ENCODE measurements around the gene SLC27A1. TPM values are rescaled to one million over a fixed set of nuclear protein-coding genes. Genes with fewer than 3 reads are reported as not detected.
A peak's percentile ranks its signal among the peaks of the same experiment; 100 is the strongest.

SLC27A1 gene
- total and polyA plus RNA-seq, 2 experiments from 2014 or later: 20.4 to 30.0 TPM

- H3K4me3 ChIP-seq: peak overlapping the region; percentile 85
- peak overlapping the region; percentile 73; the same call in 1 of the 2 replicates for H2AFZ ChIP-seq
- H3K27ac ChIP-seq: peak overlapping the region; percentile 86
- H3K4me1 ChIP-seq (ENCODE audit: insufficient read depth): peaks cover 14% of the 10 kb centered on the region; the same call in 1 of the 2 replicates
- no peaks in the 10 kb centered on the region for H3K27me3 ChIP-seq (replicated peaks; ENCODE audit: insufficient read depth)
- no peaks in the 10 kb centered on the region for H3K9me2 ChIP-seq (ENCODE audit: insufficient read depth)
- H3K36me3 ChIP-seq (ENCODE audit: low read depth): no peaks in the 10 kb centered on the region
- H3F3A ChIP-seq (ENCODE audit: insufficient read depth): peaks cover 20% of the 10 kb centered on the region
- H3K79me2 ChIP-seq (ENCODE audit: insufficient read depth): peaks cover 83% of the 10 kb centered on the region
- H4K20me1 ChIP-seq (ENCODE audit: insufficient read depth): no peaks in the 10 kb centered on the region
- WGBS, 2 experiments (ENCODE audit: low coverage in 1 of 2, low lambda C conversion rate in 2 of 2, missing lambda C conversion rate in 2 of 2): 20 to 23% methylated on average over 13 of the region's 13 CpGs
- in situ Hi-C loops (cut with MboI): no loop called here
- no peaks in the 10 kb centered on the region for H3K9me3 ChIP-seq (ENCODE audit: low read depth)
- no peak for TF ChIP-seq EZH2phosphoT487 (IDR thresholded peaks at IDR 0.05; ENCODE audit: insufficient read depth, low read depth)
- no peak for TF ChIP-seq EZH2 (IDR thresholded peaks at IDR 0.05; ENCODE audit: insufficient read depth, poor library complexity, severe bottlenecking)
- DNase-seq: peak; percentile 44
- peak overlapping the region; percentile 96 for H3K9ac ChIP-seq
- H3K4me2 ChIP-seq (ENCODE audit: unreplicated experiment): peak overlapping the region; percentile 94
Measured at GRCh38 chr19:17510220-17510993, 40.1 kb downstream of the SLC27A1 start.

GRCh38 chr19:17511724-17512573 lies 41.6 kb downstream of the SLC27A1 start:
- Histone ChIP-seq H3K36me3 (ENCODE audit: low read depth) (peaks cover 9% of the 10 kb centered on the region; the same call in 1 of the 2 replicates), H4K20me1 (ENCODE audit: insufficient read depth) (no peaks in the 10 kb centered on the region), H3K9me2 (ENCODE audit: insufficient read depth) (no peaks in the 10 kb centered on the region), H3K9me3 (ENCODE audit: low read depth) (no peaks in the 10 kb centered on the region), H3K4me1 (ENCODE audit: insufficient read depth) (peaks cover 14% of the 10 kb centered on the region; the same call in 1 of the 2 replicates), H3K4me3 (peak overlapping the region; percentile 85), H3F3A (ENCODE audit: insufficient read depth) (peaks cover 20% of the 10 kb centered on the region), H3K27me3 (replicated peaks; ENCODE audit: insufficient read depth) (no peaks in the 10 kb centered on the region), H3K79me2 (ENCODE audit: insufficient read depth) (peaks cover 75% of the 10 kb centered on the region), H2AFZ (peak overlapping the region; percentile 73), H3K27ac (peak overlapping the region; percentile 86), H3K9ac (peak overlapping the region; percentile 96), H3K4me2 (ENCODE audit: unreplicated experiment) (peak overlapping the region; percentile 94)
- peak; percentile 82 for DNase-seq
- no peak for TF ChIP-seq EZH2 (IDR thresholded peaks at IDR 0.05; ENCODE audit: insufficient read depth, poor library complexity, severe bottlenecking)
- no peak for TF ChIP-seq EZH2phosphoT487 (IDR thresholded peaks at IDR 0.05; ENCODE audit: insufficient read depth, low read depth)
- in situ Hi-C loops (cut with MboI): no loop called here
- WGBS, 2 experiments (ENCODE audit: low coverage in 1 of 2, low lambda C conversion rate in 2 of 2, missing lambda C conversion rate in 2 of 2): 1 to 2% methylated on average over 59 to 76 of the region's 82 CpGs

- H2AFZ ChIP-seq: peak overlapping the region; percentile 73
Measured at GRCh38 chr19:17512574-17512939, 42.2 kb downstream of the SLC27A1 start.

GRCh38 chr19:17515408-17516149 lies 45.3 kb downstream of the SLC27A1 start:
- Histone ChIP-seq H3K4me1 (ENCODE audit: insufficient read depth) (no peaks in the 10 kb centered on the region), H3K27ac (no peak overlapping the region), H4K20me1 (ENCODE audit: insufficient read depth) (no peaks in the 10 kb centered on the region), H3K27me3 (replicated peaks; ENCODE audit: insufficient read depth) (no peaks in the 10 kb centered on the region), H3K9ac (no peak overlapping the region), H3K36me3 (ENCODE audit: low read depth) (peaks cover 28% of the 10 kb centered on the region), H3F3A (ENCODE audit: insufficient read depth) (peaks cover 1% of the 10 kb centered on the region), H3K9me2 (ENCODE audit: insufficient read depth) (no peaks in the 10 kb centered on the region), H3K4me3 (no peak overlapping the region), H2AFZ (no peak overlapping the region), H3K4me2 (ENCODE audit: unreplicated experiment) (no peak overlapping the region), H3K9me3 (ENCODE audit: low read depth) (peaks cover 9% of the 10 kb centered on the region), H3K79me2 (ENCODE audit: insufficient read depth) (peaks cover 47% of the 10 kb centered on the region)
- in situ Hi-C loops (cut with MboI): no loop called here
- TF ChIP-seq EZH2 (IDR thresholded peaks at IDR 0.05; ENCODE audit: insufficient read depth, poor library complexity, severe bottlenecking) (no peak), EZH2phosphoT487 (IDR thresholded peaks at IDR 0.05; ENCODE audit: insufficient read depth, low read depth) (no peak)
- WGBS, 2 experiments (ENCODE audit: low coverage in 1 of 2, low lambda C conversion rate in 2 of 2, missing lambda C conversion rate in 2 of 2): 89% methylated on average over 13 to 15 of the region's 15 CpGs
- DNase-seq: no peak

More at GRCh38 chr19:17512574-17512939, 42.2 kb downstream of the SLC27A1 start:
- Histone ChIP-seq H3K4me2 (ENCODE audit: unreplicated experiment) (peak overlapping the region; percentile 94), H3K4me1 (ENCODE audit: insufficient read depth) (peaks cover 12% of the 10 kb centered on the region; the same call in 1 of the 2 replicates), H3K9me3 (ENCODE audit: low read depth) (peaks cover under 1% of the 10 kb centered on the region), H3K27me3 (replicated peaks; ENCODE audit: insufficient read depth) (no peaks in the 10 kb centered on the region), H3K9me2 (ENCODE audit: insufficient read depth) (no peaks in the 10 kb centered on the region), H3K9ac (peak overlapping the region; percentile 96), H4K20me1 (ENCODE audit: insufficient read depth) (no peaks in the 10 kb centered on the region), H3F3A (ENCODE audit: insufficient read depth) (peaks cover 20% of the 10 kb centered on the region), H3K36me3 (ENCODE audit: low read depth) (peaks cover 15% of the 10 kb centered on the region), H3K79me2 (ENCODE audit: insufficient read depth) (peaks cover 71% of the 10 kb centered on the region), H3K27ac (peak overlapping the region; percentile 86), H3K4me3 (peak overlapping the region; percentile 85)
- TF ChIP-seq EZH2phosphoT487 (IDR thresholded peaks at IDR 0.05; ENCODE audit: insufficient read depth, low read depth) (no peak), EZH2 (IDR thresholded peaks at IDR 0.05; ENCODE audit: insufficient read depth, poor library complexity, severe bottlenecking) (no peak)
- 32 to 39% methylated on average over 9 of the region's 9 CpGs for WGBS, 2 experiments (ENCODE audit: low coverage in 1 of 2, low lambda C conversion rate in 2 of 2, missing lambda C conversion rate in 2 of 2)
- in situ Hi-C loops (cut with MboI): no loop called here
- peak; percentile 29 for DNase-seq

All from GM23248 (cell line).